CD14-positive monocyte (primary cell): ENCODE measurements around the gene TMEM94. TPM values are rescaled to one million over a fixed set of nuclear protein-coding genes. Genes with fewer than 3 reads are reported as not detected.

ENCODE experiments used
- DNase-seq, 3 donors: peaks; one replicate each; pipeline ENCODE4 v3.0.0-alpha.2; 2011 to 2022
- H2AFZ ChIP-seq: 2 replicates; pipeline ENCODE4 v1.6.0; 2012; ENCODE audit warnings: mild to moderate bottlenecking, low read depth, low read length, inconsistent platforms; ENCODE audit not compliant: insufficient read depth, poor library complexity, severe bottlenecking
- H3K27ac ChIP-seq, 2 donors: 1 replicate in 1 of 2; 2 replicates in 1 of 2; pipeline ENCODE4 v1.5.1; 2012 to 2013; ENCODE audit warnings: low read length in 2 of 2, control low read depth in 1 of 2, inconsistent platforms in 1 of 2, low read depth in 1 of 2, mild to moderate bottlenecking in 1 of 2
- H3K27me3 ChIP-seq, 2 donors: one replicate each; pipeline versions ENCODE4 v1.6.0 to v1.6.1; 2011 to 2013; ENCODE audit warnings: low read length in 2 of 2; ENCODE audit not compliant: control insufficient read depth in 2 of 2, insufficient read depth in 2 of 2
- H3K36me3 ChIP-seq, 2 donors: replicated peaks in 1 of 2; 1 replicate in 1 of 2; 2 replicates in 1 of 2; pipeline versions ENCODE4 v1.5.1 to v1.6.1; 2012 to 2013; ENCODE audit warnings: low read length in 2 of 2, control low read depth in 1 of 2, inconsistent platforms in 1 of 2, mild to moderate bottlenecking in 1 of 2; ENCODE audit not compliant: insufficient read depth in 2 of 2, control insufficient read depth in 1 of 2
- H3K4me1 ChIP-seq, 2 donors: 1 replicate in 1 of 2; 2 replicates in 1 of 2; pipeline versions ENCODE4 v1.5.1 to v1.6.1; 2012 to 2013; ENCODE audit warnings: low read length in 2 of 2, control low read depth in 1 of 2, inconsistent platforms in 1 of 2, mild to moderate bottlenecking in 1 of 2, moderate library complexity in 1 of 2; ENCODE audit not compliant: insufficient read depth in 2 of 2, control insufficient read depth in 1 of 2
- H3K4me2 ChIP-seq: replicated peaks from 2 replicates; pipeline ENCODE3; 2012; ENCODE audit warnings: low read length, moderate library complexity, mild to moderate bottlenecking; ENCODE audit not compliant: poor library complexity, severe bottlenecking; ENCODE audit errors: extremely low read depth
- H3K4me3 ChIP-seq, 3 experiments: fragments of 200-600 bp in 1 of 3; sonication (generic) in 1 of 3; replicated peaks in 1 of 3; 1 replicate in 2 of 3; 2 replicates in 1 of 3; pipeline ENCODE4 v1.5.1; 2011 to 2013; ENCODE audit warnings: low read length in 3 of 3, mild to moderate bottlenecking in 3 of 3, control low read depth in 2 of 3, low read depth in 2 of 3, inconsistent platforms in 1 of 3, moderate library complexity in 1 of 3
- H3K79me2 ChIP-seq: 2 replicates; pipeline ENCODE4 v1.6.0; 2012; ENCODE audit warnings: mild to moderate bottlenecking, control low read depth, inconsistent platforms, low read length, moderate library complexity; ENCODE audit not compliant: insufficient read depth
- H3K9ac ChIP-seq: 2 replicates; pipeline ENCODE4 v1.6.0; 2017; ENCODE audit warnings: low read length, mild to moderate bottlenecking; ENCODE audit not compliant: insufficient read depth, poor library complexity, severe bottlenecking
- H3K9me3 ChIP-seq, 2 donors: replicated peaks in 1 of 2; 1 replicate in 1 of 2; 2 replicates in 1 of 2; pipeline versions ENCODE4 v1.5.1 to v1.6.1; 2012 to 2013; ENCODE audit warnings: low read length in 2 of 2, control low read depth in 1 of 2; ENCODE audit not compliant: control insufficient read depth in 1 of 2, insufficient read depth in 1 of 2
- H4K20me1 ChIP-seq: 2 replicates; pipeline ENCODE4 v1.6.0; 2012; ENCODE audit warnings: mild to moderate bottlenecking, low read length, control low read depth, moderate library complexity; ENCODE audit not compliant: insufficient read depth
- H3K27ac Mint-ChIP-seq, 7 donors: one replicate each; pipeline ENCODE4 v1.8.0; 2020; ENCODE audit warnings: mild to moderate bottlenecking in 7 of 7, mixed read lengths in 7 of 7, moderate library complexity in 6 of 7, inconsistent platforms in 2 of 7
- H3K27me3 Mint-ChIP-seq, 3 donors: one replicate each; pipeline ENCODE4 v1.8.0; 2021 to 2022; ENCODE audit warnings: low read depth in 3 of 3, mild to moderate bottlenecking in 3 of 3, mixed read lengths in 3 of 3, moderate library complexity in 3 of 3, inconsistent platforms in 1 of 3
- H3K36me3 Mint-ChIP-seq, 2 donors: one replicate each; pipeline ENCODE4 v1.8.0; 2020; ENCODE audit warnings: mixed read lengths in 2 of 2, inconsistent platforms in 1 of 2, mild to moderate bottlenecking in 1 of 2
- H3K4me1 Mint-ChIP-seq: one replicate; pipeline ENCODE4 v1.8.0; 2020; ENCODE audit warnings: mild to moderate bottlenecking, mixed read lengths
- H3K4me3 Mint-ChIP-seq, 2 donors: one replicate each; pipeline ENCODE4 v1.8.0; 2020; ENCODE audit warnings: mild to moderate bottlenecking in 2 of 2, mixed read lengths in 2 of 2, moderate library complexity in 1 of 2
- H3K9me3 Mint-ChIP-seq, 7 donors: one replicate each; pipeline ENCODE4 v1.8.0; 2020 to 2022; ENCODE audit warnings: mixed read lengths in 7 of 7, mild to moderate bottlenecking in 6 of 7, moderate library complexity in 6 of 7, inconsistent platforms in 2 of 7
- WGBS: methylation state at CpG from one replicate; pipeline ENCODE4 v1.1.5; 2013; ENCODE audit warnings: missing lambda C conversion rate; ENCODE audit not compliant: insufficient coverage; 5-methylcytosine and 5-hydroxymethylcytosine counted together
- intact Hi-C, 2 donors: fragments of 100-400 bp; cut with micrococcal nuclease; formaldehyde crosslinking; loops; one replicate each; pipeline versions ENCODE4 v1.15.0 to v1.15.1; 2023
- polyA plus RNA-seq, 3 donors: library from polyadenylated mRNA; depleted of rRNA in 1 of 3; unstranded in 2 of 3; stranded (reverse) in 1 of 3; fragments of 300-500 nt in 2 of 3; fragments of >200 nt in 1 of 3; fragmentation: Illumina TruSeq in 2 of 3; gene quantifications; 1 replicate in 2 of 3; 2 replicates in 1 of 3; pipeline ENCODE4 v1.2.3, GENCODE V29; 2012 to 2021
- TF ChIP-seq, protein P1 (sequence below): fragments of 200-600 bp; IDR thresholded peaks from one replicate; pipeline ENCODE4 v1.8.0; 2022; ENCODE audit warnings: antibody characterized with exemption, mild to moderate bottlenecking

The TMEM94 gene
- polyA plus RNA-seq, 3 donors = 7.2 to 129 (median 8.4) TPM

GRCh38 chr17:75506134-75506533 is 49.7 kb downstream of the TMEM94 start:
- H3K27me3 ChIP-seq = no peaks in the 10 kb centered on the region
- H2AFZ ChIP-seq = no peak overlapping the region
- Mint-ChIP-seq H3K9me3 (peaks cover 0 to 2% (median 0%) of the 10 kb centered on the region in 7 donors), H3K36me3 (no peaks in the 10 kb centered on the region), H3K27me3 (peaks cover 0 to 3% (median 2%) of the 10 kb centered on the region in 3 donors), H3K4me1 (peaks cover 2% of the 10 kb centered on the region), H3K4me3 (no peak overlapping the region), H3K27ac (no peak overlapping the region)
- no peak overlapping the region for H3K4me2 ChIP-seq
- H3K9ac ChIP-seq = no peak overlapping the region
- no peaks in the 10 kb centered on the region for H3K36me3 ChIP-seq
- TF ChIP-seq, protein P1, sequence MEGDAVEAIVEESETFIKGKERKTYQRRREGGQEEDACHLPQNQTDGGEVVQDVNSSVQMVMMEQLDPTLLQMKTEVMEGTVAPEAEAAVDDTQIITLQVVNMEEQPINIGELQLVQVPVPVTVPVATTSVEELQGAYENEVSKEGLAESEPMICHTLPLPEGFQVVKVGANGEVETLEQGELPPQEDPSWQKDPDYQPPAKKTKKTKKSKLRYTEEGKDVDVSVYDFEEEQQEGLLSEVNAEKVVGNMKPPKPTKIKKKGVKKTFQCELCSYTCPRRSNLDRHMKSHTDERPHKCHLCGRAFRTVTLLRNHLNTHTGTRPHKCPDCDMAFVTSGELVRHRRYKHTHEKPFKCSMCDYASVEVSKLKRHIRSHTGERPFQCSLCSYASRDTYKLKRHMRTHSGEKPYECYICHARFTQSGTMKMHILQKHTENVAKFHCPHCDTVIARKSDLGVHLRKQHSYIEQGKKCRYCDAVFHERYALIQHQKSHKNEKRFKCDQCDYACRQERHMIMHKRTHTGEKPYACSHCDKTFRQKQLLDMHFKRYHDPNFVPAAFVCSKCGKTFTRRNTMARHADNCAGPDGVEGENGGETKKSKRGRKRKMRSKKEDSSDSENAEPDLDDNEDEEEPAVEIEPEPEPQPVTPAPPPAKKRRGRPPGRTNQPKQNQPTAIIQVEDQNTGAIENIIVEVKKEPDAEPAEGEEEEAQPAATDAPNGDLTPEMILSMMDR = no peak
- H3K4me3 ChIP-seq = no peak overlapping the region
- no peak for DNase-seq
- no peak overlapping the region for H3K27ac ChIP-seq
- intact Hi-C loops = loop anchor here in 1 of 2 donors (10.0 kb wide), 1 partner anchor 81 kb away; no protein-coding TSS in a partner anchor
- WGBS = 71% methylated on average over 16 of the region's 21 CpGs
- no peaks in the 10 kb centered on the region for H4K20me1 ChIP-seq
- H3K9me3 ChIP-seq = no peaks in the 10 kb centered on the region
- no peaks in the 10 kb centered on the region for H3K79me2 ChIP-seq
- H3K4me1 ChIP-seq = no peaks in the 10 kb centered on the region

- Histone ChIP-seq H4K20me1 (no peaks in the 10 kb centered on the region), H3K4me3 (no peak overlapping the region), H3K27ac (no peak overlapping the region), H2AFZ (no peak overlapping the region), H3K4me2 (no peak overlapping the region), H3K9ac (no peak overlapping the region), H3K79me2 (no peaks in the 10 kb centered on the region), H3K4me1 (no peaks in the 10 kb centered on the region), H3K9me3 (no peaks in the 10 kb centered on the region), H3K27me3 (no peaks in the 10 kb centered on the region), H3K36me3 (no peaks in the 10 kb centered on the region)
- Mint-ChIP-seq H3K36me3 (no peaks in the 10 kb centered on the region), H3K27me3 (peaks cover 0 to 3% (median 2%) of the 10 kb centered on the region in 3 donors), H3K27ac (no peak overlapping the region), H3K4me1 (no peaks in the 10 kb centered on the region), H3K4me3 (no peak overlapping the region), H3K9me3 (peaks cover 0 to 2% (median 0%) of the 10 kb centered on the region in 7 donors)
- DNase-seq = no peak
- TF ChIP-seq, protein P1 = no peak
- 95% methylated on average over 18 of the region's 20 CpGs for WGBS
- intact Hi-C loops = loop anchor here in 1 of 2 donors (10.0 kb wide), 1 partner anchor 82 kb away; no protein-coding TSS in a partner anchor
Observed at GRCh38 chr17:75506888-75507287, 50.5 kb downstream of the TMEM94 start.
